Naive thymus-derived CD4-positive, alpha-beta T cell (primary cell): ENCODE results near the gene CCDC63. TPM values are rescaled to one million over a fixed set of nuclear protein-coding genes. Genes with fewer than 3 reads are reported as not detected.
A peak's percentile ranks its signal among the peaks of the same experiment; 100 is the strongest.

Experiments used
- ATAC-seq: fragments of 150-1000 bp; cut with Tn5 transposase; 2 replicates; pipeline ENCODE4 v1.10.0; 2021; ENCODE audit warnings: mild to moderate bottlenecking, moderate library complexity
- CTCF ChIA-PET: fragments of 350-600 bp; sonication (Branson Sonifier 250); formaldehyde crosslinking; loops from one replicate; lab custom pipeline; 2021; ENCODE audit warnings: antibody characterized with exemption; lab: Charles Lee
- POLR2A ChIA-PET: fragments of 350-600 bp; sonication (Branson Sonifier 250); formaldehyde crosslinking; loops from one replicate; lab custom pipeline; 2021; ENCODE audit warnings: antibody characterized with exemption, inconsistent platforms; lab: Charles Lee
- DNase-seq, 9 donors: peaks; one replicate each; pipeline versions ENCODE4 v3.0.0 to v3.0.0-alpha.2; 2020 to 2022; ENCODE audit warnings: mixed read lengths in 1 of 9
- H3K27ac ChIP-seq: one replicate; pipeline ENCODE4 v1.7.0; 2013; ENCODE audit warnings: mild to moderate bottlenecking, low read depth, low read length, moderate library complexity
- H3K27me3 ChIP-seq, 2 donors: one replicate each; pipeline ENCODE4 v1.7.0; 2013; ENCODE audit warnings: low read length in 2 of 2, mild to moderate bottlenecking in 2 of 2, moderate library complexity in 2 of 2; ENCODE audit not compliant: control insufficient read depth in 2 of 2, insufficient read depth in 2 of 2
- H3K36me3 ChIP-seq, 3 experiments: 1 replicate in 2 of 3; 2 replicates in 1 of 3; pipeline ENCODE4 v1.7.0; 2013; ENCODE audit warnings: low read length in 3 of 3, mild to moderate bottlenecking in 3 of 3, moderate library complexity in 1 of 3; ENCODE audit not compliant: insufficient read depth in 3 of 3, control insufficient read depth in 2 of 3
- H3K4me1 ChIP-seq, 2 donors: one replicate each; pipeline ENCODE4 v1.7.0; 2013; ENCODE audit warnings: low read length in 2 of 2, mild to moderate bottlenecking in 2 of 2, moderate library complexity in 1 of 2; ENCODE audit not compliant: control insufficient read depth in 2 of 2, insufficient read depth in 2 of 2
- H3K4me3 ChIP-seq: 2 replicates; pipeline ENCODE4 v1.7.0; 2013; ENCODE audit warnings: mild to moderate bottlenecking, low read length
- H3K9me3 ChIP-seq, 3 experiments: 1 replicate in 2 of 3; 2 replicates in 1 of 3; pipeline ENCODE4 v1.7.0; 2013; ENCODE audit warnings: low read length in 3 of 3; ENCODE audit not compliant: control insufficient read depth in 2 of 3
- H3K27ac Mint-ChIP-seq, 9 donors: one replicate each; pipeline ENCODE4 v1.8.0; 2020 to 2022; ENCODE audit warnings: mixed read lengths in 9 of 9, mild to moderate bottlenecking in 8 of 9, moderate library complexity in 5 of 9, inconsistent platforms in 2 of 9
- H3K27me3 Mint-ChIP-seq, 5 donors: one replicate each; pipeline ENCODE4 v1.8.0; 2021 to 2022; ENCODE audit warnings: mixed read lengths in 5 of 5, mild to moderate bottlenecking in 1 of 5
- H3K36me3 Mint-ChIP-seq, 5 donors: one replicate each; pipeline ENCODE4 v1.8.0; 2020 to 2022; ENCODE audit warnings: mixed read lengths in 5 of 5, mild to moderate bottlenecking in 3 of 5, inconsistent platforms in 1 of 5
- H3K4me1 Mint-ChIP-seq, 7 donors: one replicate each; pipeline ENCODE4 v1.8.0; 2020 to 2022; ENCODE audit warnings: mixed read lengths in 7 of 7, mild to moderate bottlenecking in 3 of 7, inconsistent platforms in 1 of 7
- H3K4me3 Mint-ChIP-seq, 10 donors: one replicate each; pipeline ENCODE4 v1.8.0; 2020 to 2022; ENCODE audit warnings: mild to moderate bottlenecking in 10 of 10, mixed read lengths in 10 of 10, moderate library complexity in 6 of 10, inconsistent platforms in 2 of 10
- H3K9me3 Mint-ChIP-seq, 11 donors: one replicate each; pipeline ENCODE4 v1.8.0; 2020 to 2022; ENCODE audit warnings: mixed read lengths in 11 of 11, mild to moderate bottlenecking in 4 of 11, inconsistent platforms in 1 of 11, moderate library complexity in 1 of 11
- intact Hi-C, 2 donors: fragments of 100-400 bp; cut with micrococcal nuclease; formaldehyde crosslinking; loops; one replicate each; pipeline ENCODE4 v1.15.1; 2023
- polyA plus RNA-seq, 2 donors: library from polyadenylated mRNA; unstranded; fragments of 300-500 nt; fragmentation: Illumina TruSeq; gene quantifications; one replicate each; pipeline ENCODE4 v1.2.3, GENCODE V29; 2021
- total RNA-seq, 6 experiments: library from RNA in 5 of 6; stranded (reverse) in 5 of 6; gene quantifications; 1 replicate in 5 of 6; 2 replicates in 1 of 6; pipeline ENCODE4 v1.2.3 and lab custom pipeline; 2021 to 2026

The CCDC63 gene
- total and polyA plus RNA-seq, 7 experiments from 2014 or later, result not detected

DNA sequence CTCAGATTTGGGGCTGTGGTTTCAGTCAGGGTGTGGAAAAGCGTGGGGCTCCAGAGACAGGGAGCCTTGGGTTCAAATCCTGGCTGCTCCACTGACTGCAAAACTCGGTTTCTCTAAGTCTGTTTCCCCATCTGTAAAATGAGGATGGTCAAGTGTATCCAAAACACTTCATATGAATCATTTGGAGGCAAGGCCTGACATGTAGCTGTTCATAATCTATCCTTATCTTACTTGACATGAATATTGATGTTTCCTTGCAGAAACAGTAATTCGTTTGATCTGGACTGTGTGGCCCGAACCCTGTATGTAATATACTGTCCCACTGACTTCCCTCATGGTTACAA lies 1.5 kb upstream of the CCDC63 start:
- peaks cover 11 to 61% (median 19%) of the 10 kb centered on the region in 5 donors for H3K27me3 Mint-ChIP-seq
- ChIA-PET CTCF (interaction anchor here (0.6 to 0.8 kb wide), 3 partner anchors 10 to 246 kb away, joined by 3 to 4 read pairs (median 4); no protein-coding TSS in a partner anchor), POLR2A (no interaction called here)
- peaks cover 0 to 10% (median 4%) of the 10 kb centered on the region in 7 donors for H3K4me1 Mint-ChIP-seq
- intact Hi-C loops, result no loop called here
- no peaks in the 10 kb centered on the region for H3K36me3 Mint-ChIP-seq
- Histone ChIP-seq H3K27ac (no peak overlapping the region), H3K4me1 (no peaks in the 10 kb centered on the region), H3K9me3 (no peaks in the 10 kb centered on the region), H3K4me3 (no peak overlapping the region), H3K27me3 (no peaks in the 10 kb centered on the region), H3K36me3 (no peaks in the 10 kb centered on the region)
- no peak for ATAC-seq
- DNase-seq, result no peak
- H3K9me3 Mint-ChIP-seq, result peaks cover 0 to 3% (median 0%) of the 10 kb centered on the region in 11 donors
- peak overlapping the region in 1 of 10 donors; percentile 19 for H3K4me3 Mint-ChIP-seq
- no peak overlapping the region for H3K27ac Mint-ChIP-seq

DNA sequence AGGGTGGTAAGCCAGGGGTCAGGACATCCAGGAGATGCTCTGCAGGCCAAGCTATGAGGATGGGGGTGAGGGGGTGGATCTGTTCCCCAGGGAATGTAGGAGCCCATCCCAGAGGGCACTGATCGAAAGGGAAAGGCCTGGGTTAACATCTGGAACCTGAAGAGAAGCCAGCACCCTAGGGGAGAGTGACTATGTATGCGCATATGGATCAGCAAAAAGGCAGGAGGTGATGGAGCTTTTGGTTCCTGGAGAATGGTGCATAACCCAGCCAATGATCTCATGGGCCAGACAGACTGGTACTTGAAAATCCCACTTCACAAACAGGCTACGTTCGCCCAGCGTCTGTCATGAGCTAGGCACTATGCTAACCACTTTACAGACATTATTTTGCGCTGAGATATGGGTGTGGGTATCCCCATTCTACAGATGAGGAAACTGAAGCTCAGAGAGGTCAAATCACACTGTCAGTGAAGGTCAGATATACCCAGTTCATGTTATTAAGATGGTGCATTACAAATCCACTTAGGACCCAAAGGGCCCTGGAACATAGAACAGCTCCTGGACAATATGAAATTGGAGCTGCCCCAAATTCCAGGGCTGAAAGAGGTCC lies 1.6 kb downstream of the CCDC63 start:
- no peak overlapping the region for H3K27ac ChIP-seq
- ATAC-seq (no peak), DNase-seq (no peak)
- CTCF ChIA-PET, result interaction anchor here (1.3 kb wide), 1 partner anchor 40 kb away, joined by 3 read pairs; no protein-coding TSS in a partner anchor
- H3K36me3 ChIP-seq, result no peaks in the 10 kb centered on the region
- peaks cover 0 to 3% (median 0%) of the 10 kb centered on the region in 11 donors for H3K9me3 Mint-ChIP-seq
- peaks cover 21 to 68% (median 34%) of the 10 kb centered on the region in 5 donors for H3K27me3 Mint-ChIP-seq
- peaks cover 0 to 3% of the 10 kb centered on the region in 2 donors for H3K27me3 ChIP-seq
- H3K4me3 Mint-ChIP-seq, result no peak overlapping the region
- H3K27ac Mint-ChIP-seq, result no peak overlapping the region
- no peak overlapping the region for H3K4me3 ChIP-seq
- no peaks in the 10 kb centered on the region for H3K4me1 ChIP-seq
- intact Hi-C loops, result no loop called here
- no peaks in the 10 kb centered on the region for H3K9me3 ChIP-seq
- POLR2A ChIA-PET, result interaction anchor here (0.6 kb wide), 1 partner anchor 238 kb away, joined by 3 read pairs; no protein-coding TSS in a partner anchor
- no peaks in the 10 kb centered on the region for H3K36me3 Mint-ChIP-seq
- H3K4me1 Mint-ChIP-seq, result peaks cover 0 to 10% (median 4%) of the 10 kb centered on the region in 7 donors

DNA sequence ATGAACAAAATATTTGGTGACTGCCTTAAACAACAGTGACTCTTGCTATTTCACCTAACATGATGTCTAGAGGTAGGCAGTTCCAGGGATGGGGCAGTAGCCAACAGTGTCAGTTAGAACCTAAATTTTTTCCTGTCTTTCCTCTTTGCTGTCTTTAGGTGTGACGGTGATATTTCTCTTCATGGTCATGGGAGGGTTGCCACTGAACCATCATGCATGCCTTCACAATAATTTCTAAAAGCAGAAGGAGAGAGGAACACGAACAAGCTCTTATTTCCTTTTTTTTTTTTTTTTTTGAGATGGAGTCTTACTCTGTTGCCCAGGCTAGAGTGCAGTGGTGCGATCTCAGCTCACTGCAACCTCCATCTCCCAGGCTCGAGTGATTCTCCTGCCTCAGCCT lies 2.4 kb downstream of the CCDC63 start:
- Histone ChIP-seq H3K27ac (no peak overlapping the region), H3K9me3 (no peaks in the 10 kb centered on the region), H3K4me3 (no peak overlapping the region), H3K27me3 (peaks cover 0 to 3% of the 10 kb centered on the region in 2 donors), H3K36me3 (no peaks in the 10 kb centered on the region), H3K4me1 (no peaks in the 10 kb centered on the region)
- H3K27me3 Mint-ChIP-seq, result peaks cover 25 to 60% (median 38%) of the 10 kb centered on the region in 5 donors
- H3K4me1 Mint-ChIP-seq, result peaks cover 0 to 10% (median 4%) of the 10 kb centered on the region in 7 donors
- intact Hi-C loops, result no loop called here
- no peak overlapping the region for H3K27ac Mint-ChIP-seq
- no peak overlapping the region for H3K4me3 Mint-ChIP-seq
- DNase-seq (no peak), ATAC-seq (no peak)
- peaks cover 0 to 3% (median 0%) of the 10 kb centered on the region in 11 donors for H3K9me3 Mint-ChIP-seq
- ChIA-PET CTCF (interaction anchor here (1.3 kb wide), 1 partner anchor 39 kb away, joined by 3 read pairs; no protein-coding TSS in a partner anchor), POLR2A (no interaction called here)
- H3K36me3 Mint-ChIP-seq, result no peaks in the 10 kb centered on the region

DNA sequence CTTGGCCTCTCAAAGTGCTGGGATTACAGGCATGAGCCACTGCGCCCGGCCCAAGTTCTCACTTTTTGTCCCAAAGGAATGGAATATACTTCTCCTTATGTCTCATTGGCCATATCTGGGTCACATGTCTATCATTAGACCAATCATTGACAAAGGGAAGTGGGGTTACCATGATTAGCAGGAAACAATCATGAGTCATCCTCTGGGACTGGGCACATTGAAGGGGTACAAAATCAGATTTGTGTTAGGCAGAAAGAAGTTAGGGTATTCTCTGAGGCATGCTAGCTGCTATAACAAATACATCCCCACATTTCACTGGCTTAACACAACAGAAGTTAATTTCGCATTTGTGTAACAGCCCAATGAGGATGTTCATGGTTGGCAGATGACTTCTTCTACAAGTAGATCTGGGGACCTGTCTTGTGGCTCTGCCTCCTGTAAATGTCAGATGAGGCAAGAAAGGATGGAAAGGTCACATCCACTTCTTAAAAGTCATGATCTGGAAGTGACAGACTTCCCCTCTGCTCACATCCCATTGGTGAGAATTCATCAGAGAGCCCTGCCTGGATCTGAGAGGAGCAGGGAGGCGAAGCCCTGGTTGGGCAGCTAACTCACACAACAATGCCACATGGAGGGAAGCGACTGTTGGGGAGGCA lies 3.1 kb downstream of the CCDC63 start:
- intact Hi-C loops, result no loop called here
- CTCF ChIA-PET, result interaction anchor here (1.3 kb wide), 1 partner anchor 38 kb away, joined by 3 read pairs; no protein-coding TSS in a partner anchor
- no peaks in the 10 kb centered on the region for H3K36me3 ChIP-seq
- H3K4me3 Mint-ChIP-seq, result no peak overlapping the region
- peaks cover 0 to 3% of the 10 kb centered on the region in 2 donors for H3K27me3 ChIP-seq
- H3K27ac ChIP-seq, result no peak overlapping the region
- no peak overlapping the region for H3K4me3 ChIP-seq
- H3K27ac Mint-ChIP-seq, result no peak overlapping the region
- no peaks in the 10 kb centered on the region for H3K36me3 Mint-ChIP-seq
- no peak for DNase-seq
- no peaks in the 10 kb centered on the region for H3K4me1 ChIP-seq
- POLR2A ChIA-PET, result no interaction called here
- peaks cover 0 to 3% (median 0%) of the 10 kb centered on the region in 11 donors for H3K9me3 Mint-ChIP-seq
- H3K9me3 ChIP-seq, result no peaks in the 10 kb centered on the region
- H3K27me3 Mint-ChIP-seq, result peaks cover 25 to 54% (median 33%) of the 10 kb centered on the region in 5 donors
- H3K4me1 Mint-ChIP-seq, result peaks cover 0 to 10% (median 4%) of the 10 kb centered on the region in 7 donors
- no peak for ATAC-seq

DNA sequence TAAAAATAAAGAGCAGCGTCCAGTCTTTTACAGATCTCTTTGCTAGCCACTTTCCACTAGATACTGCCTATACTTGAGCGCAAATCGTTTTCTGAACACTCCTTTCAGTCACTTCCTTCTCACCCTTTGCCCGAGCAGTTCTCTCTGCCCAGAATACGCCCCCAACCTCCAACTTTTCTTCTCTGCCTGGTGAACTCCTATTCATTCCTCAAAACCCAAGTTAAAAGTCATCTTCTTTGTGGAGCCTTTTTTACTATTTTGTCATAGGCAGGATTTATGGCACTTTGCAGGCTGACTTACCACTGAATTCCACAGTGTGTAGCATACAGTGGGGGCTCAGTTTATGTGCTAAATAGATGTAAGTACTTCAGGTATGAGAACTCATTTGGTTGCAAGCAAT lies 4.0 kb downstream of the CCDC63 start:
- no peak for DNase-seq
- Mint-ChIP-seq H3K9me3 (peaks cover 0 to 3% (median 0%) of the 10 kb centered on the region in 11 donors), H3K27ac (peak overlapping the region in 2 of 9 donors; percentile 20 to 71), H3K4me3 (no peak overlapping the region), H3K36me3 (no peaks in the 10 kb centered on the region), H3K27me3 (peaks cover 25 to 45% (median 27%) of the 10 kb centered on the region in 5 donors), H3K4me1 (peaks cover 0 to 10% (median 4%) of the 10 kb centered on the region in 7 donors)
- no peaks in the 10 kb centered on the region for H3K4me1 ChIP-seq
- no peak for ATAC-seq
- H3K4me3 ChIP-seq, result no peak overlapping the region
- ChIA-PET POLR2A (no interaction called here), CTCF (no interaction called here)
- no peaks in the 10 kb centered on the region for H3K9me3 ChIP-seq
- peaks cover 0 to 3% of the 10 kb centered on the region in 2 donors for H3K27me3 ChIP-seq
- H3K36me3 ChIP-seq, result no peaks in the 10 kb centered on the region
- intact Hi-C loops, result no loop called here
- H3K27ac ChIP-seq, result no peak overlapping the region

DNA sequence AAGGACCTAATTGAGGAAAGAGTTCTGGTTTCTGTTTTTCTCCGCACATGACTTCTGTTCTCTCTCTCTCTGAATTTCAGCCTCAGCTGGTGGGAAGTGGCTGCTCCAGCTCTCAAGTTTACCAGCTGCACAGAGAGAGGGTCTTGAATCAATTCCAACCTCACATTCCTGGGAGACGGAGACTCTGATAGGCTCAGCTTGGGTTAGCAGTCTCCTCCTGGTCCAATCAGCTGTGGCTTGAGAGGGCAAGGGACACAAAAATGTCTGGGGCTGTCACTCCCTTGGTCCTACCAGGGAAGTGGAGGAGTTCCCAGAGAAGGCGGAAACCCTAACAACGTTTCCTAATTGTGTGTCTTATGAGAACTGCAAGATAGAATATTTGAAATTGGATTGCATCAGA lies 7.0 kb downstream of the CCDC63 start:
- peaks cover 4 to 19% (median 15%) of the 10 kb centered on the region in 5 donors for H3K27me3 Mint-ChIP-seq
- no peak for ATAC-seq
- Histone ChIP-seq H3K36me3 (no peaks in the 10 kb centered on the region), H3K27me3 (peaks cover 0 to 3% of the 10 kb centered on the region in 2 donors), H3K27ac (no peak overlapping the region), H3K9me3 (no peaks in the 10 kb centered on the region), H3K4me1 (no peaks in the 10 kb centered on the region), H3K4me3 (no peak overlapping the region)
- no peak overlapping the region for H3K4me3 Mint-ChIP-seq
- no peaks in the 10 kb centered on the region for H3K9me3 Mint-ChIP-seq
- no peak overlapping the region for H3K27ac Mint-ChIP-seq
- intact Hi-C loops, result no loop called here
- ChIA-PET POLR2A (no interaction called here), CTCF (no interaction called here)
- H3K36me3 Mint-ChIP-seq, result no peaks in the 10 kb centered on the region
- H3K4me1 Mint-ChIP-seq, result peaks cover 0 to 3% (median 0%) of the 10 kb centered on the region in 7 donors
- no peak for DNase-seq
